GM04504 (cell line): ENCODE measurements around the gene SEPTIN6.

Experiments
- DNase-seq: peaks from one replicate; pipeline ENCODE4 v3.0.0-alpha.2; 2012; ENCODE audit warnings: low read depth

SEPTIN6 gene

DNA sequence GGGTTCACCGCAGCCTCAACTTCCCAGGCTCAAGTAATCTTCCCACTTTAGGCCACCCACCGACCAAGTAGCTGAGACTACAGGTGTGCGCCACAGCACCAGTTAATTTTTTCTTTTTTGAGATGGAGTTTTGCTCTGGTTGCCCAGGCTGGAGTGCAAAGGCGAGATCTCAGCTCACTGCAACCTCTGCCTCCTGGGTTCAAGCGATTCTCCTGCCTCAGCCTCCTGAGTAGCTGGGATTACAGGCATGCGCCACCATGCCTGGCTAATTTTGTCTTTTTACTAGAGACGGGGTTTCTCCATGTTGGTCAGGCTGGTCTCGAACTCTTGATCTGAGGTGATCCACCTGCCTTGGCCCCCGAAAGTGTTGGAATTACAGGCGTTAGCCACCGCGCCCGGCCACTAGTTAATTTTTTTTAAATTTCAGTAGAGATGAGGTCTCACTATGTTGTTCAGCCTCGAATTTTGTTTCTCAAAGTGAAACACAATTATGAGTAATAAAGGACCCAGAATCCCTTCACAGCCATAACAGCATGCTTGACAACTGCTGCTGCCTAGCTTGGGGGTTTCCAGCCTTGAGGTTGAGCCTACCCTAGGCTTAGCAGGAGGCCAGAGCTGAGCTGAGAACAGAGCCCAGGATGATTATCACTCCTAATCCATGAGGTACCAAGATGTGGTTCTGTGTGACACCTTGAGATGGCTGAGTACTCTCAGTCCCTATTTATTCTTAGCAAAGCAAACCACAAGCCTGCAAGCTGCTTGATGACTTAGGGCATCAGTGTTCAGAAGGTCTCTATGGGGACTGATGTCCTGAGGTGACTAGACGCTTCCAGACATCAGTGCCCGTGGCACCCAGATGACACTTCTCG lies 45.2 kb downstream of the SEPTIN6 start:
- DNase-seq, result no peak

DNA sequence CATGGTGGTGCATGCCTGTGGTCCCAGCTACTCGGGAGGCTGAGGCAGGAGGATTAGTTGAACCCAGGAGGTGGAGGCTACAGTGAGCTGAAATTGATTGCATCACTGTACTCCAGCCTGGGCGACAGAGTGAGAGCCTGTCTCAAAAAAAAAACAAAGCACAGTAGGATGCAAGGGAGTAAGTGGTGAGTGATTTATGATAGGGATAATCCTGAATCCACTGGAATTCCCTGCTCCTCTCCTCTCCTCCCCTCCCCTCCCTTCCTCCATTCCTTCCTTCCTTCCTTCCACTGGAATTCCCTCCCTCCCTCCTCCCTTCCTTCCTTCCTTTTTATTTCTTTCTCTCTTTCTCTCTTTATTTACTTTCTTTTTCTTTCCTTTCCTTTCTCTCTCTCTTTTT lies 45.9 kb downstream of the SEPTIN6 start:
- no peak for DNase-seq

- no peak for DNase-seq
These were observed 46.5 kb downstream of the SEPTIN6 start for GRCh38 chrX:119646515-119646914.

GRCh38 chrX:119643696-119644095 lies 49.3 kb downstream of the SEPTIN6 start:
- no peak for DNase-seq
